Right lobe of liver (tissue), 4 donors: Measurements from ENCODE around the gene EPHX1.

Experiments
- CTCF ChIP-seq, 4 donors: fragments of 200-600 bp in 3 of 4; fragments of 450-650 bp in 1 of 4; IDR thresholded peaks; one replicate each; pipeline versions ENCODE4 v1.5.1 to v1.8.0; 2016 to 2022; ENCODE audit warnings: antibody characterized with exemption in 4 of 4, mild to moderate bottlenecking in 2 of 4
- POLR2A ChIP-seq: fragments of 450-650 bp; IDR thresholded peaks from one replicate; pipeline ENCODE4 v1.6.1; 2017; ENCODE audit warnings: antibody characterized with exemption, mild to moderate bottlenecking
- donor health status: DM: no; HTN: no; CAD: no.
- donor health status: DM: no; HTN: no; CAD: no.
- donor health status: DM: no; HTN: yes; CAD: no.

DNA sequence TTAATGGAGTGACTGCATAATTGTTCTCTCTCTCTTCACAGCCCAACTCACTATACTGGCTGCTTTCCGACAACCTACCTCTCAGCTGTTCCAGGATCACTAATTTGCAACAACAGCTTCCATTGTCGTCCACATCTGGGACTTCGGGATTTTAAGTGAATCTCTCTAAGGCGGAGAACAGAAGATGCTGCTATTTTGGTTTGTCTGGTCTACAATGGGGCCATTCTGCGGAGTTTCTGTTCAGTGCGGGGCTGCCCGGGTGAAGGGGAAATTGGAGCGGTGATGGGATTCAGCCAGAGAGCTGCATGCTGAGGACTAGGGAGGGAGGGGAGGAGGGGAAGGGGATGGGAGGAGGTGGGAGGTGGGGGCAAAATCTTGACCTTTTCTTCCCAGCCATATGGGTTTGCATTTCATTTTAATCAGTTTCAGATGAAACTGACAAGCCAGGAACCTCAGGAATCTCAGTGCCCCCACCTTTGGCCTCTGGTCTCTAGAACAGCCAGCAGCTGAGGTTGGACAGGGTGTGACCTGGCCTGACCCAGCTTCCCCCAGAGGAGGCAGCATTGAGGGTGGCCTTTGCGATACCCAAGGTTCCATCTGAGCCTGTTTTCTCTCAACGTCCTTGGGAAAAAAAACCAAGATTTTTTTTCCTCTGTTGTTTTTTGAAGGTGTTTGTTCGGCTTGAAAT is 39.2 kb upstream of the EPHX1 start:
- TF ChIP-seq CTCF (IDR thresholded peaks at IDR 0.05) (no peak), POLR2A (no peak)
